Heart right ventricle (tissue), 16 donors: ENCODE results near the gene ABHD12. TPM values are rescaled to one million over a fixed set of nuclear protein-coding genes. Genes with fewer than 3 reads are reported as not detected.

Experiments used
- ATAC-seq, 8 donors: fragments of 200-7000 bp; cut with Tn5 transposase; one replicate each; pipeline ENCODE4 v1.9.1; 2020; ENCODE audit warnings: mild to moderate bottlenecking in 8 of 8, moderate library complexity in 8 of 8, moderate number of reproducible peaks in 1 of 8
- DNase-seq, 2 donors: peaks; one replicate each; pipeline ENCODE4 v3.0.0-alpha.2; 2020
- H3K27ac ChIP-seq, 10 donors: fragments of 200-600 bp; sonication (generic) in 2 of 10; one replicate each; pipeline versions ENCODE4 v1.5.0 to v1.8.0; 2020 to 2022; ENCODE audit warnings: mild to moderate bottlenecking in 3 of 10
- H3K27me3 ChIP-seq, 7 donors: fragments of 200-600 bp; one replicate each; pipeline ENCODE4 v1.8.0; 2021 to 2022; ENCODE audit warnings: mild to moderate bottlenecking in 2 of 7
- H3K36me3 ChIP-seq, 9 donors: fragments of 200-600 bp; sonication (generic) in 1 of 9; one replicate each; pipeline versions ENCODE4 v1.5.0 to v1.8.0; 2020 to 2022; ENCODE audit warnings: mild to moderate bottlenecking in 2 of 9
- H3K4me1 ChIP-seq, 9 donors: fragments of 200-600 bp; sonication (generic) in 1 of 9; one replicate each; pipeline versions ENCODE4 v1.5.0 to v1.8.0; 2020 to 2022; ENCODE audit warnings: mild to moderate bottlenecking in 4 of 9
- H3K4me3 ChIP-seq, 10 donors: fragments of 200-600 bp; sonication (generic) in 2 of 10; one replicate each; pipeline versions ENCODE4 v1.5.0 to v1.8.0; 2020 to 2022; ENCODE audit warnings: mild to moderate bottlenecking in 7 of 10, moderate library complexity in 2 of 10
- H3K9me3 ChIP-seq, 11 donors: fragments of 200-600 bp in 10 of 11; sonication (generic) in 2 of 11; one replicate each; pipeline versions ENCODE4 v1.5.0 to v1.8.0; 2013 to 2022; ENCODE audit warnings: mild to moderate bottlenecking in 2 of 11, control low read depth in 1 of 11, moderate library complexity in 1 of 11
- WGBS, 2 donors: extraction: QIAGEN DNeasy Blood & Tissue Kit; methylation state at CpG; one replicate each; pipeline ENCODE4 v1.1.7; 2013; ENCODE audit warnings: inconsistent platforms in 1 of 2; 5-methylcytosine and 5-hydroxymethylcytosine counted together
- intact Hi-C, 10 donors: fragments of 100-400 bp; cut with DNase I; formaldehyde crosslinking; loops; one replicate each; pipeline versions ENCODE4 v1.11.1 to v1.14.2; 2022
- polyA plus RNA-seq, 2 donors: library from polyadenylated mRNA; stranded (reverse); fragments of 200-250 nt; gene quantifications; one replicate each; pipeline ENCODE4 v1.2.3, GENCODE V29; 2013
- total RNA-seq, 10 donors: library from RNA; stranded (reverse); fragmentation: NEBNext Ultra II Directional in 3 of 10; extraction: Animal tissue kit (Norgen Biotek cat#: 25700) in 3 of 10; gene quantifications; one replicate each; pipeline versions ENCODE4 v1.2.1 to v1.2.4, GENCODE V29; 2021 to 2023
- TF ChIP-seq, protein P1 (sequence below), 9 donors: fragments of 200-600 bp; sonication (generic) in 2 of 9; IDR thresholded peaks; one replicate each; pipeline versions ENCODE4 v1.5.0 to v1.8.0; 2021 to 2022; ENCODE audit warnings: antibody characterized with exemption in 9 of 9, mild to moderate bottlenecking in 5 of 9, moderate library complexity in 1 of 9
- donor health status: Arrhythmogenic right ventricular cardiomyopathy.
- donor health status: ischemic (EF 13 %, LVEDD 7.1; RV severe dilation, severe dysfunction).
- donor health status: healthy with polysubstance abuse.
- donor health status: DM: no; HTN: yes; CAD: no.
- donor health status: DM: no; HTN: no; CAD: no.
- donor health status: ischemic (EF 25% LVEDD 6.9; RV normal size, moderate dysfunction).
- donor health status: ischemic (EF 25% LVEDD 5.7; RV mildly dilated, moderate dysfunction).
- donor health status: healthy.
- donor health status: DM: yes; HTN: yes; CAD: no.
- donor health status: Ischemic cardiomyopathy.
- donor health status: ischemic (EF 35%, LVEDD 5.7; RV mildly dilated, moderate dysfunction).
- donor health status: nonischemic (EF 11% LVEDD 7.7; RV severe dilation, severe dysfunction).
- donor health status: DM: yes; HTN: yes; CAD: no.
- donor health status: PGD.
- donor health status: ischemic (EF 29% LVEDD 5.4; RV normal size, mild dysfunction).
- donor health status: nonischemic (EF 23%, LVEDD 6.1; RV moderate dilation, normal function).

Gene ABHD12
- total and polyA plus RNA-seq, 12 donors: 21.1 to 41.3 (median 28.1) TPM

DNA sequence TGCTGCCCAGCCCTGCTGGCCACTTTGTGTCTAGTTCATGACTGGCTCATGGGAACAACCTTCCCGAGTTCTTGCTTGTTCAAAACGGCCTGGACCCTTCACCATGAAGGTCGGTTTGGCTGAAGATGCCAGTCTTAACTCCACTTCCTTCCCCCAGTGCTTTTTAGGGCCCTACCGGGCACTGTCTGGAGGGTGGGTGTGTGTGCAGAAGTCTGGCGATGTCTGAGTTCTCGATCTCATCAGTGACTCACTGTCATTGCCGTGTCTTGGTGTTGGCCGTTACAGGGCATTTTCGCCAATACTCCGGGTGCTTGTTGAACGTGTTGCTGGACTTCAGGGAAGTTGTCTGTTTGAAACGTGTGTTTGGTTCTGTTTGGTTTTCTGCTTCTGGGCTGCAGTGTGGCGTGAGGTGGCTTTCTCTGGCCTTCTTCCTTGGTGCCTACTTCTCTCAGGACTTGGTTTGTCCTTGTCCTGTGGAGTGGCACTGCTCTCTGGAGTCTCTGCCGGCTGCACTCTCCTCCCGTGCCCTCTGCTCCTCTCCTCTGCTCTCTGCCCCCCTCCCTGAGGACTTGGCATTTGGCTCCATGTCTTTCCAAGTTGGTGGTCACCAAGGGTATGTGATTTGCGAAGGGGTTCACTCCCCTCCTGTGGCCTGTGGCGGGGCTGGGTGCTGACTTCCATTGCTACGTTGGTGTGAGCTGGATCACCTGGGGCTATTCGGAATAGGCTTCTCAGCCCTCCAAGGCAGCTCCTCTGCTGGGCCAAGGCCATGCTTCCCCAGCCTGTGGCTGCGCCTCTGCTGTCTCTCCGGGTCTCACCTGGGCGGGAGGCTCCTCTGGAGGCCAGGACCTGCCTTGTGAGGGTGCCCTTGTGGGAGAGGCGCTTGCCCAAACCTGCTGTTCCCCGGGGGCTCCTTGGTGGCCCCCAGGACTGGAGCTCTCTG lies 104.5 kb downstream of the ABHD12 start:
- intact Hi-C loops: no loop called here
- Histone ChIP-seq H3K4me3 (no peak overlapping the region), H3K36me3 (peaks cover 4 to 100% (median 87%) of the 10 kb centered on the region in 9 donors)

DNA sequence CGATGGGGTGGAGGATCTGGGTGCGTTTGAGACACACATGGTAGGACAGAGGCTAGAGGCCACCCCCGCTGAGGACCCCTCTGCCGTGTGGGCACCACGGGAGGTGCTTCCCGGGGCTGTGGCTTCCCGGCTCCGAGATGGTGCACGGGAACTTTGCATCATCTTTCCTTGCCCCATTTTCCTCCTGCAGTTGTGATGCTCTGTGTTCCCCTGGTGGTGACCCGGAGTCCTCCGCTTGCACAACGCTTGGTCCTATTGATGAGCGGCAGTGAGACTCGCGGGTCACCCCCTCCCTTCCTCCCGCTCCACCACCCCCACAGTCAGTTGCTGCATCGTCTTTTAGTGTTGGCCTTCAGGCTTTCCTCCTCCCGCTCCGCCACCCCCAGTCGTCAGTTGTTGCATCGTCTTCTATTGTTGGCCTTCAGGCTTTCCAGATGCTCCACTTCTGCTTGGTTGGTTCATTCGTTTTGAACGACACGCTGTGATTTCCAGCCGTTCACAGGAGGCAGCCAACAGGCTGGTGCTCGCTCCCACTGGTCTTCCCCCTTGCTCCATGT lies 105.5 kb downstream of the ABHD12 start:
- peaks cover 4 to 100% (median 90%) of the 10 kb centered on the region in 9 donors for H3K36me3 ChIP-seq
- ATAC-seq: no peak
- WGBS, 2 donors: 75 to 81% methylated on average over 26 of the region's 26 CpGs
- no peaks in the 10 kb centered on the region for H3K9me3 ChIP-seq
- peak in 1 of 2 donors; percentile 4 for DNase-seq
- intact Hi-C loops: no loop called here
- H3K27ac ChIP-seq: no peak overlapping the region
- peaks cover 0 to 7% (median 0%) of the 10 kb centered on the region in 9 donors for H3K4me1 ChIP-seq
- TF ChIP-seq, protein P1, sequence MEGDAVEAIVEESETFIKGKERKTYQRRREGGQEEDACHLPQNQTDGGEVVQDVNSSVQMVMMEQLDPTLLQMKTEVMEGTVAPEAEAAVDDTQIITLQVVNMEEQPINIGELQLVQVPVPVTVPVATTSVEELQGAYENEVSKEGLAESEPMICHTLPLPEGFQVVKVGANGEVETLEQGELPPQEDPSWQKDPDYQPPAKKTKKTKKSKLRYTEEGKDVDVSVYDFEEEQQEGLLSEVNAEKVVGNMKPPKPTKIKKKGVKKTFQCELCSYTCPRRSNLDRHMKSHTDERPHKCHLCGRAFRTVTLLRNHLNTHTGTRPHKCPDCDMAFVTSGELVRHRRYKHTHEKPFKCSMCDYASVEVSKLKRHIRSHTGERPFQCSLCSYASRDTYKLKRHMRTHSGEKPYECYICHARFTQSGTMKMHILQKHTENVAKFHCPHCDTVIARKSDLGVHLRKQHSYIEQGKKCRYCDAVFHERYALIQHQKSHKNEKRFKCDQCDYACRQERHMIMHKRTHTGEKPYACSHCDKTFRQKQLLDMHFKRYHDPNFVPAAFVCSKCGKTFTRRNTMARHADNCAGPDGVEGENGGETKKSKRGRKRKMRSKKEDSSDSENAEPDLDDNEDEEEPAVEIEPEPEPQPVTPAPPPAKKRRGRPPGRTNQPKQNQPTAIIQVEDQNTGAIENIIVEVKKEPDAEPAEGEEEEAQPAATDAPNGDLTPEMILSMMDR (IDR thresholded peaks at IDR 0.05): no peak
- H3K4me3 ChIP-seq: no peak overlapping the region
- H3K27me3 ChIP-seq: no peaks in the 10 kb centered on the region

More for the DNA sequence above, 104.5 kb downstream of the ABHD12 start:
- no peaks in the 10 kb centered on the region for H3K27me3 ChIP-seq
- H3K9me3 ChIP-seq: no peaks in the 10 kb centered on the region
- H3K27ac ChIP-seq: peak overlapping the region in 2 of 10 donors; percentile 5 to 44
- ATAC-seq (no peak), DNase-seq (peak in 1 of 2 donors; percentile 3)
- TF ChIP-seq, protein P1 (IDR thresholded peaks at IDR 0.05): no peak
- H3K4me1 ChIP-seq: peaks cover 0 to 16% (median 8%) of the 10 kb centered on the region in 9 donors
- WGBS, 2 donors: 80 to 82% methylated on average over 24 of the region's 24 CpGs

DNA sequence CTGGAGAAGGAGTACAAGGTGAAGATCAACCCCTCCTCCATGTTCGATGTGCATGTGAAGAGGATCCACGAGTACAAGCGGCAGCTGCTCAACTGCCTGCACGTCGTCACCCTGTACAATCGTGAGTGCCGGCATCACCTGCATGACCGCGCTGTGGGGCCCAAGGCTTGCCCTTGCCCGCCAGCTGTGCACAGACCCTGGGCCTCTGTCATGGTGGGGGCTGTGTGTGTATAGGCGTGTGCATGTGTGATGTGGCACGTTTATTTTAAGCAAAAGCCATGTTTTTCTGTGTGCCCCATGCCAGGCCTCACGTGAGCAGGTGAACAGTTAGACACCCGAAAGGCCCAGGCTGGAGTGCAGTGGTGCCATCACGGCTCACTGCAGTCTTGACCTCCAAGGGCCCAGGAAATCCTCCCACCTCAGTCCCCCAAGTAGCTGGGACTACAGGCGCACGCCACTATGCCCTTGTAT lies 106.5 kb downstream of the ABHD12 start:
- H3K27me3 ChIP-seq: no peaks in the 10 kb centered on the region
- no peaks in the 10 kb centered on the region for H3K9me3 ChIP-seq
- no peak overlapping the region for H3K27ac ChIP-seq
- TF ChIP-seq, protein P1 (IDR thresholded peaks at IDR 0.05): no peak
- ATAC-seq: no peak
- no peak for DNase-seq
- no peak overlapping the region for H3K4me3 ChIP-seq
- peaks cover 4 to 100% (median 94%) of the 10 kb centered on the region in 9 donors for H3K36me3 ChIP-seq
- intact Hi-C loops: no loop called here
- H3K4me1 ChIP-seq: no peaks in the 10 kb centered on the region
- WGBS, 2 donors: 75 to 84% methylated on average over 17 of the region's 17 CpGs

DNA sequence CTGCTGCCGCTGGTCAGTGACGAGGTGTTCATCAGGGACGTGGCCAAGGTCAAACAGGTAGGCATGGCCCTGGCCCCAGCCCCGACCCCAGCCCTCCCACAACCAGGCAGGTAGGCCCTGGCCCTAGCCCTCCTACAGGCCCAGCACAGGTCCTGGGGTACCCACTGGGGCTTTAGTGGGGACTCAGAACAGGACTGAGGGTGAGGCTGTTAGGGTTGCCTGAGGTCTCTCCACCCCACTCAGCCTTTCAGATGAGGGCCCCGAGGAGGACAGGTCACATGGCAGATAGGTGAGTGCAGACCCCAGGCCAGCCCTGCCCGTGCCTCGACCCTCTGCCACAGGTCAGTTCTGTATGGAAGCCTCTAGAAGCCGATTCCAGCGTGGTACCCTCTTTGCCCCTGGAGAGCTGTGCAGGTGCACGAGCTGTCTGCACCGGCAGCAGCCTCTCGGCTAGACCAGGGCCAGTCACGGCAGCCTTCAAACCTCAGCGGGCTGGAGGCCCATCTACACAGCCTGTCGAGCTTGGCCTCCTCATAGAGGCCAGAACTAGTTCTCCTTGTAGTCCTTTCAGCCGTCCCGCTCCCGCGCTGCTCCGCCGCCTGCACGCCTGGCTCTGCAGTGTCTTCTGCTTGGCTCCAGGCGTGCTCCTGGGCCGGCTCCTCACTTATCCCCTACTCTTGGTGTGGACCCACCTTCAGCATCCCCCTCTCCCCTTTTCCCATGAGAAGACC lies 107.2 kb downstream of the ABHD12 start:
- WGBS, 2 donors: 86 to 91% methylated on average over 24 of the region's 24 CpGs
- Histone ChIP-seq H3K27ac (no peak overlapping the region), H3K36me3 (peaks cover 4 to 100% (median 96%) of the 10 kb centered on the region in 9 donors), H3K4me1 (peaks cover 0 to 4% (median 0%) of the 10 kb centered on the region in 9 donors), H3K4me3 (no peak overlapping the region), H3K27me3 (no peaks in the 10 kb centered on the region), H3K9me3 (no peaks in the 10 kb centered on the region)
- no peak for ATAC-seq
- DNase-seq: peak in 1 of 2 donors; percentile 2
- intact Hi-C loops: no loop called here
- TF ChIP-seq, protein P1 (IDR thresholded peaks at IDR 0.05): no peak
